HG03571 (cell line): ENCODE measurements around the gene NGRN.
"Not testable (repeated sequence)": the region's sequence is repeated elsewhere in the genome, so short reads cannot be mapped to it uniquely, and the experiment has no call there.

Source experiments
- ATAC-seq: cut with Tn5 transposase; IDR thresholded peaks from one replicate; pipeline ENCODE4 v1.9.1; 2021; ENCODE audit not compliant: unreplicated experiment

Gene NGRN

GRCh38 chr15:90234096-90234988, 31.1 kb upstream of the NGRN start, which contains the start of gene GDPGP1:
TSS of gene GDPGP1 (plus strand) at chr15:90234209. CDS start at chr15:90240909, 6,700 bp downstream.
- ATAC-seq: no peak

DNA sequence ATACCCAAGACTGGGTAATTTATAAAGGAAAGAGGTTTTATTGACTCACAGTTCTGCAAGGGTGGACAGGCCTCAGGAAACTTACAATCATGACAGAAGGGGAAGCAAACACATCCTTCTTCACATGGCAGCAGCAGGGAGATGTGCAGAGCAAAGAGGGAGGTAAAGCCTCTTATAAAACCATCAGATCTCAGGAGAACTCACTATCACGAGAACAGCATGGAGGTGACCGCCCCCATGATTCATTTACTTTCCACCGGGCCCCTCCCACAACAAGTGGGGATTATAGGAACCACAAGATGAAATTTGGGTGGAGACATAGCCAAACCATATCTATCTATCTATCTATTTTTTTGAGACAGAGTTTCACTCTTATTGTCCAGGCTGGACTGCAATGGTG, 26.1 kb upstream of the NGRN start:
- ATAC-seq: no peak

GRCh38 chr15:90240856-90241255, 24.6 kb upstream of the NGRN start:
- no peak for ATAC-seq

- ATAC-seq: no peak
Measured at GRCh38 chr15:90241343-90242192, 23.9 kb upstream of the NGRN start.

- no peak for ATAC-seq
Measured at GRCh38 chr15:90243943-90244639, 21.4 kb upstream of the NGRN start.

- no peak for ATAC-seq
Measured at GRCh38 chr15:90248789-90249202, 16.7 kb upstream of the NGRN start.

DNA sequence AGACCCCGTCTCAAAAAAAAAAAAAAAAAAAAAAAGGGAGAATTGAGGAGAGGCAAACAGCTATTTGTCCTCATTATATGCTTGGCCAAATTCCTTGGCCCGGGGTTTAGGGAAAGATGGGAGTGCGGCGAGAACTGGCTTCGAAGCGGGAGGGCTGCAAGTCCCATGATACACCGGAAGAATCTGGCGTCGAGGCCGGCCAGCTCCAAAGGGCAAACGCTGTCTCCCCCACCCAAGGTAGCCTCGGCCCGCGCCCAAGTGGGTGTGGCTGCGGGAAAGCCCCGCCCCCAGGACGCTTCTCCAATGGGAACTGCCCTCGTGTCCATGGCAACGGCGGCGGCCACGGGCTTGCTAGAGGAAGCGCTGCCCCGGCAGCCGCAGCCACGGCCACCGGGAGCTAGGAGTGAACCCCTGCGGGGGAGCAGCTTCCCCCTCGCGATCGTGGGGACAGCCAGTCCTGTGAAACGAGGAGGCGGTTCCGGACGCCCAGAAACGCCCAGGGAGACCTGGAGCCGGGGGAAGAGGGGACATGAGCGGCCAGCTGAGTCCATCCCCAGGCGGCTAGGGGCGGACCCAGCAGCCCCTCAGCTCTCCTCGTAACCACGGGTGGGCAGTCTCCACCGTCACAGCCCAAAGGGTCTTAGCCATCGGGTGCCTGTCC, 16.1 kb upstream of the NGRN start, which contains the start of gene TTLL13:
TTLL13 (plus strand) TSS at position 354 of the 661 bp plus-strand sequence. CDS start 1,075 bp downstream, outside the sequence.
- peak; percentile 75 for ATAC-seq

DNA sequence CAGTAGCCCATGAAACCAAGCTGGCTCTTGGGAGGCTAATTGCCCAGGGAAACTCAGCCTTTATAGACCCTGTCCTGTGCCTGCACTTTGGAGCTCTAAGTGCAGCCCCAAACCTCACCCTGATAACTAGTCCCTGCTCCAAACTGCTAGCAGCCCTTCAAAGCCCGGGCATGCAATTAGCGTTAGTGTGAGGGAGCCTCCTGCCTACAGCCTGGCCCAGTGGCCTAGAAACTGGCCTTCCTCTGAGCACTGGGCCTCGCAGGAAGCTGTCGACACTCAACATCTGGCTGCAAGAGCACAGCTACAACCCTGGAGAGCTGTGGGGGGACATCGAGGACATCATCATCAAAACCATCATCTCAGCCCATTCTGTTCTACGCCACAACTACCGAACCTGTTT, 7.7 kb upstream of the NGRN start:
- ATAC-seq: no peak

- ATAC-seq: peak; percentile 72
Measured at GRCh38 chr15:90259524-90259923, 5.9 kb upstream of the NGRN start.

DNA sequence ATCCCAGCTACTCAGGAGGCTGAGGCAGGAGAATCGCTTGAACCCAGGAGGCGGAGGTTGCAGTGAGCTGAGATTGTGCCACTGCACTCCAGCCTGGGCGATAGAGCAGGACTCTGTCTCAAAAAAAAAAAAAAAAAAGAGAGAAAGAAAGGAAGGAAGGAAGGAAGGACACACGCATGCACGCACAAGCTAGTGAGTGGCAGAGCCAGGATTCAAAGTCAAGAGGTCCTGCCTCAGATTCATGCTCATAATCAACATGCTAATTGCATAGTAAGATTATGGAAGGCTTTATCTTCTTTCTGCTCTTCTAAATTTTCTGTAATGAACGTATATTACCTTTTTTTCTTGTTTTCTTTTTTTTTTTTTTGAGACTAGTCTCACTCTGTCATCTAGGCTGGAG, 4.7 kb upstream of the NGRN start:
- ATAC-seq: not testable (repeated sequence)

GRCh38 chr15:90261811-90262210, 3.7 kb upstream of the NGRN start:
- ATAC-seq: no peak

DNA sequence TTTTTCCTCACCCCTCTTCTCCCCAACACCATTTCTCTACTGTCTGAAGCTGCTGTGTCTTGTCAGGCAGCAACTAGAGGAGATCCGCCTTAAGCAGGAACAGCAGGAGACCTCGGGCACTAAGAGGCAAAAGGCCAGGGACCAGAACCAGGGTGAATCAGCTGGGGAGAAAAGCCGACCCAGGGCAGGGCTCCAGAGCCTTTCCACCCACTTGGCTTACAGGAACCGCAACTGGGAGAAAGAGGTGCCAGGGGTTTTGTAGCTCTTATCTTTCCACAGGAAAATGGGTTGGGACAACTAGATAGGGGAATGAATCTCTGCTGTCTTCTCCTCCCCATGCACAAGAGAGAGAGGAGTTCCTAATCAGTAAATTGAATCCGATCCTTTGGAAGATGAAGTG, 3.0 kb upstream of the NGRN start:
- ATAC-seq: no peak

DNA sequence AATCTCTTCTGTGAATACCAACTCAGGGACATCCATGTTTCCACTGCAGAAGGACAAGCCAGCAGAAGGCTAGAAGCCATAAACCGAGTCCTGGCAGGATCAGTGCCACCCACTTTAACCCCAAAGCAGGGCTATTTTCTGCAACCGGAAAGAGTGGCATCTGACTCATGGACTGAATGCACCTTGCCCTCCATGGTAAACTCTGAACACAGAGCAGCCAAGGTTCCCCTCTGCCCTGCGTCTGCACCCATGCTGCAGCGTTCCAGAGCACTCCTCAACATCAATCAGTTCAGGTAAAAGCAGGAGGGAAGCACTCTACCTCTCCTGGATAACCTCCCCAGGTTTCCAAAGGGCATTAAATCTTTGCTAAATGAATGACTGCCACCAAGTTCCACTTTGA, 801 bp upstream of the NGRN start:
- no peak for ATAC-seq

- ATAC-seq: peak; percentile 9
Measured at GRCh38 chr15:90266061-90266431, 574 bp downstream of the NGRN start.

GRCh38 chr15:90266485-90266884, 1.0 kb downstream of the NGRN start:
- no peak for ATAC-seq

DNA sequence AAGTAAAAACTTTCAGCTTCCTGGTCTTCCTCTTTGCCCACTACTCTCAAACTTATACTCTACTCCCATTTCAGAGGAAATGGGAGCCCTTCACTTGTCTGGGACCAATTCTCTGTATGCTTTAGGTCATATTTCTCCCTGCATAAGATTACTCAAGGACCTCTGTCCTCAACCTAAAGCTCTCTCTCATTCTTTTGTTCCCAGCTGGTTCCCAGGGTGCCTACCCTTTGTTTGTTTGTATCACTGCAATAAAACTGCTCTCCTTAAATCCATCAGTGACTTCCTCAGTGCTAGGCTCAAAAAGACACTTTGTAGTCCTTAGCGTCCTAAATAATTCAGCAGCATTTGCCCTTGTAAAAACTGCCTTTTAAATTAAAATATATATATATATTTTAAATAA, 2.9 kb downstream of the NGRN start:
- ATAC-seq: no peak

- ATAC-seq: no peak
Measured at GRCh38 chr15:90270502-90271150, 5.2 kb downstream of the NGRN start.

GRCh38 chr15:90271459-90272166, 6.1 kb downstream of the NGRN start:
- no peak for ATAC-seq

DNA sequence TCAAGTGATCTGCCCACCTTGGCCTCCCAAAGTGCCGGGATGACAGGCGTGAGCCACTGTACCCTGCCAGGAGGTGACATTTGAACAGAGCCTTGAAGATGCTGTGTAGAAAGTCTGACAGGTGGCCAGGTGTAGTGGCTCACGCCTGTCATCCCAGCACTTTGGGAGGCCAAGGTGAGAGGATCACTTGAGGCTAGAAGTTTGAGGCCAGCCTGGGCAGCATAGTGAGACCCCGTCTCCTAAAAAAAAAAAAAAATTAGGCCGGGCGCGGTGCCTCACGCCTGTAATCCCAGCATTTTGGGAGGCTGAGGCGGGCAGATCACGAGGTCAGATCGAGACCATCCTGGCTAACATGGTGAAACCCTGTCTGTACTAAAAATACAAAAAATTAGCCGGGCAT, 13.0 kb downstream of the NGRN start:
- ATAC-seq: not testable (repeated sequence)
